ENCODE results near the gene DUSP10. TPM values are rescaled to one million over a fixed set of nuclear protein-coding genes. Genes with fewer than 3 reads are reported as not detected.

The DUSP10 gene
- total and polyA plus RNA-seq, 7 donors = 2.5 to 19.9 (median 11.4) TPM

DNA sequence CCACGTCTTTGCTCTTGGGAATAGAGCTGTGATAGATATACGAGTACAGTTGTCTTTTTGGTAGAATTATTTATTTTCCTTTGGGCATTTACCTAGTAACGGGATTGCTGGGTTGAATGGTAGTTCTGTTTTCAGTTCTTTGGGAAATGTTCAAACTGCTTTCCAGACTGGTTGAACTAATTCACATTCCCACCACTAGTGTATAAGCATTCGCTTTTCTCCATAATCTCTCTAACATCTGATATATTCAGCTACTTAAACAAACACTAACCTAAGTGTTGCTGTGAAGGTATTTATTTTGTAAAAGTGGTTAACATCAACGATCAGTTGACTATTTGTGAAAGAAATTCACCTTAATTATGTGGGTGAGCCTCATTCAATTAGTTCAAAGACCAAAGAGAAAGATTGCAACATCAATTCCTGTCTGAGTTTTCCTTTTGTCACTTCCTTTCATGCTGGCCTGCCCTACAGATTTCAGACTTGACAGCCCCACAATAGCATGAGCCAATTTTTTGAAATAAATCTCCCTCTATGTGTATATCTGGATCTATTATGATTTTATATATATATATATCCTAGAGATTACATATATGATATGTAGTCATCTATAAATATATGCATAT is 26.7 kb upstream of the DUSP10 start:
- Histone ChIP-seq H3K36me3 (no peaks in the 10 kb centered on the region), H3K4me3 (no peak overlapping the region), H3K4me1 (no peaks in the 10 kb centered on the region), H3K27ac (no peak overlapping the region), H3K27me3 (no peaks in the 10 kb centered on the region), H3K9me3 (no peaks in the 10 kb centered on the region)
- intact Hi-C loops (cut with DNase I) = no loop called here
- no peak for DNase-seq
- TF ChIP-seq, protein P1, sequence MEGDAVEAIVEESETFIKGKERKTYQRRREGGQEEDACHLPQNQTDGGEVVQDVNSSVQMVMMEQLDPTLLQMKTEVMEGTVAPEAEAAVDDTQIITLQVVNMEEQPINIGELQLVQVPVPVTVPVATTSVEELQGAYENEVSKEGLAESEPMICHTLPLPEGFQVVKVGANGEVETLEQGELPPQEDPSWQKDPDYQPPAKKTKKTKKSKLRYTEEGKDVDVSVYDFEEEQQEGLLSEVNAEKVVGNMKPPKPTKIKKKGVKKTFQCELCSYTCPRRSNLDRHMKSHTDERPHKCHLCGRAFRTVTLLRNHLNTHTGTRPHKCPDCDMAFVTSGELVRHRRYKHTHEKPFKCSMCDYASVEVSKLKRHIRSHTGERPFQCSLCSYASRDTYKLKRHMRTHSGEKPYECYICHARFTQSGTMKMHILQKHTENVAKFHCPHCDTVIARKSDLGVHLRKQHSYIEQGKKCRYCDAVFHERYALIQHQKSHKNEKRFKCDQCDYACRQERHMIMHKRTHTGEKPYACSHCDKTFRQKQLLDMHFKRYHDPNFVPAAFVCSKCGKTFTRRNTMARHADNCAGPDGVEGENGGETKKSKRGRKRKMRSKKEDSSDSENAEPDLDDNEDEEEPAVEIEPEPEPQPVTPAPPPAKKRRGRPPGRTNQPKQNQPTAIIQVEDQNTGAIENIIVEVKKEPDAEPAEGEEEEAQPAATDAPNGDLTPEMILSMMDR (IDR thresholded peaks at IDR 0.05) = no peak
- TF ChIP-seq POLR2A (IDR thresholded peaks at IDR 0.05) (no peak), POLR2AphosphoS5 (IDR thresholded peaks at IDR 0.05) (no peak), EP300 (IDR thresholded peaks at IDR 0.05) (no peak)
- 75 to 82% methylated on average over 5 of the region's 5 CpGs for WGBS, 2 donors

DNA sequence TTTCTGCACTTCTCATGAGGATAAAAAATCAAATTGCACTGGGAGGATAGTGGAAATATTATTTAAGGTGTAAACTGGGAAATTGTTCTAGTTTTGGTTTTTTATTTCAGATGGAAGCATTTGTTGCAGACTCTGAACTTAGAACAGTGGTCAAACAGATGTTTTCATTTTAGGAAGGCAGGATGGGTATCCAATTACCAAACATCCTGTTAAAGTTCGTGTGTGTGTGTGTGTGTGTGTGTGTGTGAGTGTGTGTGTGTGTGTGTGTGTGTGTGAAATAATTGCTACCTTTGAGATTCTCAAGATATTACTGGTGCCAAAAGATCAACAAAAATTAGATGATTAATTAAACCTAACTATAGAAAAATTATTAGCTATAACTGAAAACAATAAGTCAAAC is 24.3 kb upstream of the DUSP10 start:
- H3K27me3 ChIP-seq = no peaks in the 10 kb centered on the region
- H3K4me3 ChIP-seq = no peak overlapping the region
- no peaks in the 10 kb centered on the region for H3K9me3 ChIP-seq
- no peaks in the 10 kb centered on the region for H3K36me3 ChIP-seq
- H3K27ac ChIP-seq = no peak overlapping the region
- WGBS, 2 donors = 14 to 30% methylated on average over 1 of the region's 1 CpG
- TF ChIP-seq POLR2A (IDR thresholded peaks at IDR 0.05) = no peak
- TF ChIP-seq, protein P1 (IDR thresholded peaks at IDR 0.05) = no peak
- TF ChIP-seq POLR2AphosphoS5 (IDR thresholded peaks at IDR 0.05) = no peak
- TF ChIP-seq EP300 (IDR thresholded peaks at IDR 0.05) = no peak
- intact Hi-C loops (cut with DNase I) = no loop called here
- no peaks in the 10 kb centered on the region for H3K4me1 ChIP-seq
- no peak for DNase-seq

DNA sequence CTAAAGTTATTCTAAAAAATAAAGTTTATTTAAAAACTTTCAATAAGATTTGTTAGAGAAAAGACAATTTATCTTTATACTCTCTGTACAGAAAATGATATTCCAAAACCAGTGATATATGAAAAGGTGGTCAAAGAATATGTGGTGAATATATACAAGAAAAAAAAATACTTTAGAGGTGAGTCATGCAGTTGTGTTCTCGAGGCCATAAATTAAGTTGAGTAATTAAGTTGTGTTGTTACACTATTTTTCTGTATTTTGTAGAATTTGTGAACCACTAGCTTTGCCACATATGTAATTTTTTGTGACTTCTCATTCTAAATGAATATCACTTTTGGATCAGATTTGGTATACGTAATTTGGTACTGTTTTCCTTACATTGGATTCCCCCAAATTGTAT is 23.6 kb upstream of the DUSP10 start:
- Histone ChIP-seq H3K4me1 (no peaks in the 10 kb centered on the region), H3K27me3 (no peaks in the 10 kb centered on the region), H3K9me3 (no peaks in the 10 kb centered on the region), H3K27ac (no peak overlapping the region), H3K4me3 (no peak overlapping the region), H3K36me3 (no peaks in the 10 kb centered on the region)
- no peak for DNase-seq
- no peak for TF ChIP-seq EP300 (IDR thresholded peaks at IDR 0.05)
- TF ChIP-seq POLR2A (IDR thresholded peaks at IDR 0.05) = no peak
- no peak for TF ChIP-seq POLR2AphosphoS5 (IDR thresholded peaks at IDR 0.05)
- TF ChIP-seq, protein P1 (IDR thresholded peaks at IDR 0.05) = no peak
- 17 to 31% methylated on average over 2 of the region's 2 CpGs for WGBS, 2 donors
- intact Hi-C loops (cut with DNase I) = no loop called here

DNA sequence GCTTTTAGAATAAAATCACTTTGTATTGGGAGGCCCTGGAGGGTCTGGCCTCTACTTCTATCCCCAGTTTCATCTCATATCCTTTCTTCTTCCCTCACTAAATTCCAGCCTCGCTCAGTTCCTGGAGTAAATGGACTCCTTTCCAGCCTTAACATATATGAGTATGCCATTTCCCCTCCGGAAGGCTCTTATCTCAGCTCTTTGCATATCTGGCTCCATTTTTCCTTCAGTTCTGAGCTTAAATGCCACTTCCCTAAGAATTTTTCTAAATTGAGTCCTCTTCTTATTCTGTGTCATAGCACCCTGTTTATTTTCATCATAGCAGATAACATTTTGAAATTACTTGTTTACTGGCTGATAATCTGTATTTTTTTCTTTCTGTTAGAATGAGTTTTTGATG is 20.2 kb upstream of the DUSP10 start:
- no peaks in the 10 kb centered on the region for H3K9me3 ChIP-seq
- no peak overlapping the region for H3K27ac ChIP-seq
- H3K4me1 ChIP-seq = no peaks in the 10 kb centered on the region
- 88 to 91% methylated on average over 2 of the region's 2 CpGs for WGBS, 2 donors
- no peak for DNase-seq
- intact Hi-C loops (cut with DNase I) = no loop called here
- H3K4me3 ChIP-seq = no peak overlapping the region
- TF ChIP-seq EP300 (IDR thresholded peaks at IDR 0.05) = no peak
- no peak for TF ChIP-seq POLR2A (IDR thresholded peaks at IDR 0.05)
- TF ChIP-seq, protein P1 (IDR thresholded peaks at IDR 0.05) = no peak
- no peak for TF ChIP-seq POLR2AphosphoS5 (IDR thresholded peaks at IDR 0.05)
- H3K36me3 ChIP-seq = no peaks in the 10 kb centered on the region
- no peaks in the 10 kb centered on the region for H3K27me3 ChIP-seq
